ENCODE measurements around the gene RIMKLB. TPM values are rescaled to one million over a fixed set of nuclear protein-coding genes. Genes with fewer than 3 reads are reported as not detected.

The RIMKLB gene
- total and polyA plus RNA-seq, 2 of the 4 experiments (the other 2 are of a cell fraction): 12.5 to 18.8 TPM

DNA sequence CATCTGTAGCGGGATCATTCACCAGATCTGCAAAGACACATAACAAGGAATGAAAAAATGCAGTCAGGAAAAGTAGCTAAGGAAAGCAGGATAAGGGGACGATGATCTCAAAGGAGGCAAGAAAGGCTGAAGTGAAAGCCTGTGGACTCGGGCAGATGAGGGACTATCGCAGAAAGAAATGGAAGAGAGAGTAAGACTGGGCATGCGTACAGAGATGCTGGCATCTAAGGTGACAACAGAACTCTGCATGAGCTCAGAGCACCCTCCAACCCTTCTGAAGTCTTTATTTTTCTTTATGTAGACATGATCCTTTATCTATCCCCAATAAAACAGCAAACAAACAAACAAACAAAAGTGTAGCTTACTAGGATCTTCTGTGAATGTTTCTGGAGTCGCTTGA is 42.4 kb upstream of the RIMKLB start:
- H2BK5ac ChIP-seq (ENCODE audit: low read depth, low read length, poor library complexity, severe bottlenecking): no peak overlapping the region
- H2BK20ac ChIP-seq (ENCODE audit: low read depth, low read length): no peak overlapping the region
- H3K79me1 ChIP-seq (ENCODE audit: low read depth in 1 of 2, low read length in 2 of 2): no peaks in the 10 kb centered on the region
- CTCF ChIA-PET: interaction anchor here (0.6 kb wide), 1 partner anchor 235 kb away, joined by 4 read pairs; no protein-coding TSS in a partner anchor
- WGBS, 2 experiments (ENCODE audit: extremely low coverage in 2 of 2, insufficient read length in 1 of 2): no CpG with 5 or more reads among the region's 6 CpGs
- no peak overlapping the region for H3K9ac ChIP-seq (ENCODE audit: low read depth, low read length)
- no peak overlapping the region for H3K4me3 ChIP-seq (ENCODE audit: insufficient read depth, low read depth, low read length)
- H3K56ac ChIP-seq (ENCODE audit: extremely low read depth, insufficient read depth, low read length): no peak overlapping the region
- DNase-seq (no peak), ATAC-seq (ENCODE audit: low read depth) (no peak)
- H3K9me3 ChIP-seq (ENCODE audit: control insufficient read depth, insufficient read depth, low read length): no peaks in the 10 kb centered on the region
- no TSS peak for BruUV-seq (replicated peaks)
- no peak overlapping the region for H2AK5ac ChIP-seq (ENCODE audit: low read depth, low read length)
- H3K27me3 ChIP-seq (ENCODE audit: control insufficient read depth, insufficient read depth, low read length): peaks cover 2% of the 10 kb centered on the region; the same call in 1 of the 2 replicates
- POLR2A ChIA-PET (ENCODE audit: unreplicated experiment): no interaction called here
- H3K9me1 ChIP-seq (ENCODE audit: insufficient read depth, low read length): no peaks in the 10 kb centered on the region
- no peak overlapping the region for H3K4me2 ChIP-seq (ENCODE audit: low read depth, low read length)
- no peak overlapping the region for H3K27ac ChIP-seq (ENCODE audit: insufficient read depth, low read length)
- dilution Hi-C loops (cut with HindIII; ENCODE audit: low sequenced_read_pairs, unreplicated experiment): no loop called here
- in situ Hi-C loops (cut with MboI; ENCODE audit: low sequenced_read_pairs): loop anchor here (10.0 kb wide), 1 partner anchor 389 kb away; no protein-coding TSS in a partner anchor
- H4K5ac ChIP-seq (ENCODE audit: low read depth, low read length): no peak overlapping the region
- no peaks in the 10 kb centered on the region for H3K36me3 ChIP-seq (ENCODE audit: control insufficient read depth, insufficient read depth, low read length)
- TF ChIP-seq FOS (IDR thresholded peaks at IDR 0.05; ENCODE audit: low read depth, low read length) (no peak), MAZ (IDR thresholded peaks at IDR 0.05; ENCODE audit: borderline replicate concordance, low read depth, low read length) (no peak), RFX5 (IDR thresholded peaks at IDR 0.05; ENCODE audit: low read depth, low read length) (no peak), MAFK (IDR thresholded peaks at IDR 0.05; ENCODE audit: low read depth, low read length) (no peak), MXI1 (IDR thresholded peaks at IDR 0.05; ENCODE audit: borderline replicate concordance, low read depth, low read length) (no peak), USF2 (IDR thresholded peaks at IDR 0.05; ENCODE audit: low read depth, low read length) (no peak), SMC3 (IDR thresholded peaks at IDR 0.05; ENCODE audit: low read depth, low read length) (no peak), POLR2A (IDR thresholded peaks at IDR 0.05; ENCODE audit: low read depth, low read length) (no peak), CHD1 (IDR thresholded peaks at IDR 0.05; ENCODE audit: low read depth, low read length) (no peak), CEBPB (IDR thresholded peaks at IDR 0.05; ENCODE audit: low read depth, low read length) (no peak), RCOR1 (IDR thresholded peaks at IDR 0.05; ENCODE audit: insufficient replicate concordance, low read length) (no peak)
- H2BK120ac ChIP-seq (ENCODE audit: low read depth, low read length): no peak overlapping the region
- H3K4ac ChIP-seq (ENCODE audit: low read depth, low read length): no peak overlapping the region
- H3K14ac ChIP-seq (replicated peaks; ENCODE audit: low read depth, low read length): no peak overlapping the region
- H2AK9ac ChIP-seq (replicated peaks; ENCODE audit: low read depth, low read length, poor library complexity): no peak overlapping the region
- intact Hi-C loops (cut with micrococcal nuclease): no loop called here
- no peak overlapping the region for H3K23ac ChIP-seq (ENCODE audit: low read depth, low read length)
- no peak overlapping the region for H2BK15ac ChIP-seq (ENCODE audit: low read depth, low read length)
- H4K20me1 ChIP-seq (ENCODE audit: insufficient read depth, low read length): no peaks in the 10 kb centered on the region
- H2AFZ ChIP-seq (replicated peaks; ENCODE audit: low read length, poor library complexity): no peak overlapping the region
- H4K91ac ChIP-seq (ENCODE audit: insufficient read depth, low read depth, low read length): no peak overlapping the region
- H4K8ac ChIP-seq (ENCODE audit: low read depth in 2 of 2, low read length in 2 of 2): no peak overlapping the region
- no peaks in the 10 kb centered on the region for H3K4me1 ChIP-seq (ENCODE audit: control insufficient read depth, insufficient read depth, low read length)
- H3K18ac ChIP-seq (ENCODE audit: low read depth, low read length): no peak overlapping the region
